Adrenal gland (tissue), 12 donors: ENCODE data around the gene KRTAP10-2. TPM values are rescaled to one million over a fixed set of nuclear protein-coding genes. Genes with fewer than 3 reads are reported as not detected.

Experiments used
- DNase-seq, 7 donors: peaks; one replicate each; pipeline ENCODE4 v3.0.0-alpha.2; 2019 to 2020
- H3K27ac ChIP-seq, 5 donors: fragments of 200-600 bp; sonication (generic) in 4 of 5; 1 replicate in 3 of 5; 2 replicates in 2 of 5; pipeline versions ENCODE4 v1.5.1 to v1.8.0; 2016 to 2020; ENCODE audit warnings: mild to moderate bottlenecking in 1 of 5
- H3K27me3 ChIP-seq: fragments of 200-600 bp; 2 replicates; pipeline ENCODE4 v1.8.0; 2021
- H3K36me3 ChIP-seq, 2 donors: fragments of 200-600 bp; replicated peaks in 1 of 2; 1 replicate in 1 of 2; 2 replicates in 1 of 2; pipeline versions ENCODE4 v1.5.1 to v1.8.0; 2018 to 2022
- H3K4me1 ChIP-seq, 2 donors: fragments of 200-600 bp; replicated peaks in 1 of 2; 1 replicate in 1 of 2; 2 replicates in 1 of 2; pipeline versions ENCODE4 v1.5.1 to v1.8.0; 2018 to 2021
- H3K4me3 ChIP-seq, 4 donors: fragments of 200-600 bp; sonication (generic) in 3 of 4; one replicate each; pipeline ENCODE4 v1.5.1; 2016 to 2018
- H3K9me3 ChIP-seq, 3 donors: fragments of 200-600 bp; sonication (generic) in 1 of 3; replicated peaks in 1 of 3; 1 replicate in 2 of 3; 2 replicates in 1 of 3; pipeline versions ENCODE4 v1.5.1 to v1.8.0; 2016 to 2021
- CTCF ChIP-seq, 6 experiments: fragments of 450-650 bp in 4 of 6; fragments of 200-600 bp in 2 of 6; sonication (generic) in 1 of 6; IDR thresholded peaks; 1 replicate in 5 of 6; 2 replicates in 1 of 6; pipeline versions ENCODE4 v1.5.1 to v1.8.0; 2016 to 2021; ENCODE audit warnings: antibody characterized with exemption in 6 of 6, mild to moderate bottlenecking in 2 of 6, moderate library complexity in 1 of 6
- POLR2A ChIP-seq, 2 donors: fragments of 450-650 bp; IDR thresholded peaks; one replicate each; pipeline ENCODE4 v1.6.1; 2017; ENCODE audit warnings: antibody characterized with exemption in 2 of 2, mild to moderate bottlenecking in 2 of 2, moderate library complexity in 1 of 2
- WGBS, 4 donors: extraction: QIAGEN DNeasy Blood & Tissue Kit in 2 of 4; methylation state at CpG; one replicate each; pipeline versions ENCODE4 v1.1.5 to v1.1.7; 2013 to 2017; 5-methylcytosine and 5-hydroxymethylcytosine counted together
- intact Hi-C, 2 donors: fragments of 100-400 bp; cut with DNase I; formaldehyde crosslinking; loops; one replicate each; pipeline versions ENCODE4 v1.14.1 to v1.15.0; 2022 to 2023
- polyA plus RNA-seq, 3 donors: library from polyadenylated mRNA; stranded (reverse); fragments of 200-250 nt in 2 of 3; fragments of 350-450 nt in 1 of 3; fragmentation: Illumina TruSeq in 1 of 3; extraction: RNeasy Lipid Tissue Mini Kit (QIAGEN cat#74804) in 1 of 3; gene quantifications; one replicate each; pipeline ENCODE4 v1.2.3, GENCODE V29; 2013 to 2014
- total RNA-seq, 9 donors: library from RNA; depleted of rRNA in 4 of 9; stranded (reverse); fragments of >200 nt in 4 of 9; fragments of 120-200 nt in 1 of 9; fragmentation: NEBNext Ultra II Directional in 1 of 9; extraction: Animal tissue kit (Norgen Biotek cat#: 25700) in 1 of 9; gene quantifications; one replicate each; pipeline versions ENCODE4 v1.1.0 to v1.2.4, GENCODE V29; 2013 to 2023
- donor health status: healthy with polysubstance abuse.
- donor health status: Bipolar disorder and iron deficiency.
- donor health status: DM: yes; HTN: yes; CAD: no.
- donor health status: DM: no; HTN: no; CAD: no.
- donor health status: DM: no; HTN: no; CAD: no.
- donor health status: DM: yes; HTN: yes; CAD: no.

Gene KRTAP10-2
- total and polyA plus RNA-seq, 12 donors = not detected

- Histone ChIP-seq H3K9me3 (no peaks in the 10 kb centered on the region), H3K36me3 (no peaks in the 10 kb centered on the region), H3K27ac (no peak overlapping the region), H3K4me1 (no peaks in the 10 kb centered on the region), H3K4me3 (no peak overlapping the region), H3K27me3 (peaks cover 3% of the 10 kb centered on the region)
- DNase-seq = no peak
- 64 to 79% (median 71%) methylated on average over 10 to 11 of the region's 11 CpGs for WGBS, 4 donors
- TF ChIP-seq POLR2A (IDR thresholded peaks at IDR 0.05) = no peak
- no peak for TF ChIP-seq CTCF (IDR thresholded peaks at IDR 0.05)
- intact Hi-C loops = loop anchor here (5.0 kb wide), 1 partner anchor 277 kb away; no protein-coding TSS in a partner anchor
Measured at GRCh38 chr21:44514746-44515358, 36.5 kb downstream of the KRTAP10-2 start.

- Histone ChIP-seq H3K27me3 (peaks cover 8% of the 10 kb centered on the region), H3K9me3 (no peaks in the 10 kb centered on the region), H3K4me1 (no peaks in the 10 kb centered on the region), H3K4me3 (no peak overlapping the region), H3K36me3 (no peaks in the 10 kb centered on the region), H3K27ac (no peak overlapping the region)
- DNase-seq = no peak
- TF ChIP-seq POLR2A (IDR thresholded peaks at IDR 0.05) (no peak), CTCF (IDR thresholded peaks at IDR 0.05) (no peak)
- intact Hi-C loops = loop anchor here (5.0 kb wide), 1 partner anchor 278 kb away; no protein-coding TSS in a partner anchor
- WGBS, 4 donors = 75 to 88% (median 82%) methylated on average over 7 of the region's 7 CpGs; no CpG with 5 or more reads in 1 of the 4 donors
Measured at GRCh38 chr21:44514218-44514520, 37.1 kb downstream of the KRTAP10-2 start.

- peaks cover 8% of the 10 kb centered on the region for H3K27me3 ChIP-seq
- DNase-seq = no peak
- no peak overlapping the region for H3K27ac ChIP-seq
- H3K9me3 ChIP-seq = no peaks in the 10 kb centered on the region
- H3K36me3 ChIP-seq = no peaks in the 10 kb centered on the region
- H3K4me1 ChIP-seq = no peaks in the 10 kb centered on the region
- TF ChIP-seq POLR2A (IDR thresholded peaks at IDR 0.05) (no peak), CTCF (IDR thresholded peaks at IDR 0.05) (no peak)
- no peak overlapping the region for H3K4me3 ChIP-seq
- 86 to 89% (median 88%) methylated on average over 8 to 15 of the region's 15 CpGs for WGBS, 4 donors
- intact Hi-C loops = loop anchor here (5.0 kb wide), 1 partner anchor 279 kb away; no protein-coding TSS in a partner anchor
Measured at GRCh38 chr21:44513389-44514217, 37.7 kb downstream of the KRTAP10-2 start.

GRCh38 chr21:44512496-44513388 is 38.6 kb downstream of the KRTAP10-2 start:
- DNase-seq = no peak
- TF ChIP-seq POLR2A (IDR thresholded peaks at IDR 0.05) = no peak
- TF ChIP-seq CTCF (IDR thresholded peaks at IDR 0.05) = no peak
- 75 to 82% (median 77%) methylated on average over 19 to 21 of the region's 21 CpGs for WGBS, 4 donors
- Histone ChIP-seq H3K4me3 (no peak overlapping the region), H3K36me3 (no peaks in the 10 kb centered on the region), H3K9me3 (no peaks in the 10 kb centered on the region), H3K27me3 (peaks cover 8% of the 10 kb centered on the region), H3K4me1 (no peaks in the 10 kb centered on the region), H3K27ac (no peak overlapping the region)
- intact Hi-C loops = loop anchor here (5.0 kb wide), 1 partner anchor 280 kb away; no protein-coding TSS in a partner anchor
